ENCODE measurements around the gene LMO1. TPM values are rescaled to one million over a fixed set of nuclear protein-coding genes. Genes with fewer than 3 reads are reported as not detected.
A peak's percentile ranks its signal among the peaks of the same experiment; 100 is the strongest.

Gene LMO1
- total RNA-seq, 1 donor from 2014 or later, result not detected

DNA sequence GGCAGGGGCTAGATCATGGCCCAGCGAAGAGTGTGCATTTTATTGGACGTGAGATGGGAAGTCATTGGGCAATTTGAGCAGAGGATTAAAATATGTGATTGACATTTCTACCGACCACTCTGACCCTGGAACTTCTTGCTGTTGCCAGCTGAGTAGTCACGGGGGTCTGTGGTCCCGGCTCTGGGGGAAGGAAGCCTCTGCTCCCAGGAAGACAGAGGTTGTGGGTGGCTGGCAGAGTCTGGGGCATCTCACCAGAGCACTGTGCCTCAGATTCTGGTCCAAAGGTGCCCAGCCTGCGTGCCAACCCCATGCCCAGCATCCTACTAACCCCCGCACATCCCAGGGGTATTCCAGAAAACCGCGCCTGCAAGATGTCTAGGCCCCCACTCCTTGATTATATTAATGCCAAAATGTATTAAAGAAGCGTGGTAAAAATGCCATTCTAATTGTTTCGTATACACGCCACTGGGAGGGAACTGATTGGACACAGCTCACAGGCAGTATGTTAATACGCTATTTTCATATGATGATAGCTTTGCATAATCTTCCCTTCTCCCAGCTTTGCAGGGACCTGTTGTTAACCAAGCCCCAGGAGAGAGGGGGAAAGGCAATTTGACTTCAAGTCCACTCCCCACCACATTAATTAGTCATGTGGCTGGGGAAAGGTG, 25.3 kb upstream of the LMO1 start:
- DNase-seq (ENCODE audit: low read depth), result no peak

DNA sequence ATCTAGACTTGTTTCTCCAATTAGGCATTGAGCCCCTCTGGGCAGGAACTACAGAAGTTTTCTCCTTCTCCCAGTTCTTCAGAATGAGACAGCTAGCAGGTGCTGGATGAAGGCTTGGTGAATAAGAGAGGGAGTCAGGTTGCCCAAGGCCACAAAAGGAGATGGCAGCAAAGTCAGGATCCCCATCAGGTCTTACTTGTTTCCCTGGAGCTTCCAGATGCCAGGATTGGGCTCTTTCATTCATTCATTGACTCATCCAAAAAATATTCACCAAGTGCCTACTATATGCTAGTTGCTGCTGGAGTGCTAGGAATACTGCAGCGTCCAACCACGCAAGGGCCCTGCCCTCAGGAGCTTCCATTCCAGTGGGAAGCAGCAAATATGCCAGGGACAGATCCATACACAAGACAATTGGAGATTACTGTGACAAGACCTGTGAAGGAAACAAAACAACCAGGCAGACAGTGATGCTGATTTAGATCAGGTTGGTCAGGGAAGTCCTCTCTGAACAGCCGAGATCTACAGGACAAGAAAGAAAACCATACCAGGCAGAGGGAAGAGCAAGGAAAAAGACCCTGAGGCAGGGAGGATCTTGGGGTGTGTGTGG, 24.6 kb upstream of the LMO1 start:
- DNase-seq (ENCODE audit: low read depth), result no peak

DNA sequence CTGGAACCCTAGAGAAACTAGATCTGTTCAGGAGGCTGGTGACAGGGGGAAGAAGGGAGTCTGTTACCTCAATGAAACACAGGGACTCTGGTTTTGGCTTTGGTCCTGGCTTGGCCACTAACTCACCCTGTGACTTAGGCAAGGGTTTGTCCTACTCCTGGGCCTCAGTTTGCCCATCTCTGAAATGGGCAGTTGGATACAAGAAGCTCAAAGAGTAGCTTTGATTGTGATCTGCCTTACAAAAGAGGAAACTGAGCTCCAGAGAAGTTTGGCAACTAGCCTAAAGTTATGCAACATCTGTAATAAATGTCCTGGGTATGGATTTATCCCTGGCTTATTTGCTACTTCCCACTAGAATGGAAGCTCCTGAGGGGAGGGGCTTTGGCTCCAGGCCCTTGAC, 24.0 kb upstream of the LMO1 start:
- DNase-seq (ENCODE audit: low read depth), result no peak

DNA sequence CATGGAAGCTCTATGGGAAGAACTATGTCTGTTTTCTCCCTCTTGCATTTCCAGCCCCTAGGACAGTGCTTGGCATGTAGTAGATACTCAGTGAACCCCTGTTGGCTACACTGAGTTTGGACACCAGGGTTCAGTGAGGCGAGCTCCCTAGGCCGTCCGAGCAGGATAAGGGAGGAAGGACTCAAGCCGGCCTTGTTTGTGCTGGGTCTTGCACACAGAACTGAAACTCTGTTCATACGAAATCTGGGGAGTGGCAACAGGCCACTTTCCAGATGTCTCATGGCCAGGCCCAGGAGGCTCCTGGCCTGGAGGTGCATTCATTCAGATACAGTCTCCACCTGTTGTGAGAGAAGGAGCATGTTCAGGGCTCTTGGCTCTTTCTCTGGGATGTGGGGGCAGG, 23.6 kb upstream of the LMO1 start:
- DNase-seq (ENCODE audit: low read depth), result no peak

DNA sequence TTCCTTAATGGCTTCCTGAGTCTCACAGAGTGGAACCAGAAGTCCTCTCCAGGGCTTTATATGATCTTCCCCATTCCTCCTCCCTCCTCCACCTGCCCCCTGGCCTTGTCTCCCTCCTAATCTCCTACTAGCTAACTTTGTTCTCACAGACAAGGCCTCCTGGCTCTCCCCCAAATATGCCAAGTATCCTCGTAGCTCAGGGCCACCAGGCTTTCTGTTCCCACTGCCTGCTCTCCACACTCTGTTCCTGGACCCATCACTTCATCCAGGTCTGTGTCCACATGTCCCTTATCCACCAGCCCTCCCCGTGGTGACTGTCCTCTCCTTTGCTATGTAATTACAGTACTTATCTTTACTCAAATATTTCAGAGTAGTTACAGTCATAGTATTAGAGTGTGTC, 23.2 kb upstream of the LMO1 start:
- no peak for DNase-seq (ENCODE audit: low read depth)

DNA sequence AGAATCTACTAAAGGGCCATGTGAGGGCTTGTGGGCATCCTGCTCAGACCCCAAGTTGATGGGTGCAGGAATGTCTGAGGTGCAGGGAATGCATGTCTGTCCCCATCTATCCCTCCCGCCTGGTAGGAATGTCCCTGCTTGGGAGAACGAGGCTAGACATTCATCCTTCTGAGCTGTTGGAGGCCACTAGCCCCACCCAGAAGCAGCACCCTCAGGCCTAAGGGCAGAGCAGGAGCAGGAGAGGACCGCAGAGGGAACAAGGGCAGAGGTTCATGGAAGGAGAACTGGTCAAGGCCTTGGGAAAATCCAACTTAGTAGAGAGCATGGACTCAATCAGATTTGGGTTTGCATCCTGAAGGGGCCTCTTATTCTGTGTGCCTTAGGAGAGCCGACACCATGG, 22.1 kb upstream of the LMO1 start:
- DNase-seq (ENCODE audit: low read depth), result no peak

DNA sequence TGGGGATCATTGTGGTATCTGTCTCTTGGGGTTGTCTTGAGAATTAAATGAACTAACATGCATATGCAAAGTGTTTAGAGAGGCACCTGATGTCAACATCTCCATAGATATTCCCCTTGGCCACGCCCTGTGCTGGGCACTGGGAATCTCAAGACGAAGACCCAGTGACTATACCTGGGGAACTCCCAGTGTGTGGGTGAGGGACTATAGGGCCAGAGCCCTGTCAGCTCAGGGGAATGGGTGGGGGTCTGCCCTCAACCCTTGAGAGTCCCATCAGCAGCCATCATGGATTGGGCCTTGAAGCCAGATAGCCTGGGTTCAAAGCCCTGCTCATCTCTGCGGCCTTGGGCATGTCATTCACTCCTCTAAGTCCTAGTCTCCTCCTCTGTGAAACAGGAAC, 21.6 kb upstream of the LMO1 start:
- DNase-seq (ENCODE audit: low read depth), result no peak

DNA sequence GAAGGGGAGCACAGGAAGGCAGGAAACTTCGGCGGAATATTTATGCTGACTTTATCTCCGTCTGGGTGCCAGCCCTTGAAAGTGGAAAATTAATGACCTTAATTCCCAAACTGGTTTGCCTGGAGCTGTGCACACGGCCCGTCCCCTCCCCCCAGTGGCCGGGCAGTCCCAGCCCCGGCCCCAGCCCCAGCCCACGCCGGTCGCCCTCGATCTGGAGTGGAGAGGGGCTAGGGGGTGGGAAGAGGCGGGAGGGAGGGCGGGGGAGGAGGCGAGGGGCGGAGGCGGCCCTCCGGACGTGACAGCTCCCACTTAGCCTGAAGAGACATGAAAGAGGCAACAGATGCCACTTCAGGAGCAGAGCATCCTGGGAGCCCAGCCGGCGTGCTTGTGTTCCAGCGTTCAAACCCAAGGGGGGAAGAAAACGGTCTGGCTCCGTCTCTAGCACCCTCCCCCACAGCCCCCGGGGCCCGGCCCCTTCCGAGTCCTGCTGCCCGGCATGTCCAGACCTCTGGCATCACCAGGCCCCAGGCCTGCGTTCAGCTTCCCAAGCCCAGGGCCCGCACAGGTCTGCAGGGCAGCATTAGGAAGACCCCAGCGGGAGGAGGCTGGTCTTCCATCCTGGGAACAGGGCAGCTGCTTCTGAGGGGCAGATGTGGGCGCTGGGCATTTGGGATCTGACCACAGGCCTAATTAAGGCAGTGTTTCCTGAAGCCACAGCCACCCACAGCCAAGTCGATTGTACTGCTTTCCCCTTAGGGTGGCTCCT, 20.0 kb upstream of the LMO1 start:
- peak; percentile 41 for DNase-seq (ENCODE audit: low read depth)

DNA sequence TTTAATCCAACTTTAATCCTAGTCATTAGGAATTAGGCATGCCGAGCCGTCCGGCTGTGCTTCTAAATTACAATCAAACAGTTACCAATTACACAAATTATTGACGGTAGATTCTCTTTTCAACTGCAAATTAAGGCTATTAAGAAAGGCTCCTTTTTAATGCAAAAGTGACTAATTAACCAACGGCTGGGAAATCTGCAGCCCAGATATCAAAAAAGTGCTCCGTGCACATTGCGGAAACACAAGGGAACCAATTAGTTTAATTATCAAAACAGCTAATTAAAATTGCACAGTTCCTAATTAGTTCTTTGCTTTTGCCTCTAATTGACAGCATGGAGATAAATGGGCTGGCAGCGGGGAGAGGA, 19.4 kb upstream of the LMO1 start:
- no peak for DNase-seq (ENCODE audit: low read depth)

DNA sequence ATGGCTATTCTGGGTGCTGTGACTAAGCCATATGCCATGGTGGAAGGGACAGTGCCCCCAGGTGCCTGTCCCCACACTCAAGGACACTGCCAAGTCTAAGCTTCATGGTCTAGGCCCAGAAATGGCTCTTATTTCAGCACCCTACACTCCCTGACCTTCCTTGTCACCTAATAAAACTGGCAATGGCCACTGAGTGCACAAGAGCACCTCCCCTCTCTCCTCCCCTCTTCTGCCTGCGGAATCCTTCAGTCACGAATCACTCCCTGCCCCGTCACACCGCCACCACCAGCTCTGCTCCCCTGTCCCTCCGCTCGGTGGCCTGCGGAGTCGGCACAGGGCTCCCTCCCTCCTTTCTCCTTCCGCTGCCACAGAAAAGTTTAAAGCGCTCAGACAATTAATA, 19.0 kb upstream of the LMO1 start:
- peak; percentile 24 for DNase-seq (ENCODE audit: low read depth)

DNA sequence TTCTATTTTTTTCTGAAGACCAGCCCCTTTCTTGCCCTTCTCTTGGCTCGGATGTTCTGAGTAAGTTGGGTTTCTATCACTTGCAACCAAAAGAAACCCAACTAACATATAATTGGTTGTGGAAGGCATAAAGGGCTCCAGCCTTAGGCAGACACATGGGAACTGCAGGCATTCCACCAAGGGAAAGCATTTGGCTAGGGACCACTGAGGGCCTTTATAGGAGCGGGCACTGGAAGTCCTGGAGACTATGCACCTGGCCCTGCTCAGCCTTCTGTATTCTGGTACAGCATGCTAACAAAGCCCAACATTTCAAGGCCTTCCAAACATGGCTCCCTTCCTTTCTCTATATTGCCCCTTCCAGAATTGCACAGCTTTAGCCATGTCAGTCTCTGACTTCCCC, 17.6 kb upstream of the LMO1 start:
- DNase-seq (ENCODE audit: low read depth), result no peak

DNA sequence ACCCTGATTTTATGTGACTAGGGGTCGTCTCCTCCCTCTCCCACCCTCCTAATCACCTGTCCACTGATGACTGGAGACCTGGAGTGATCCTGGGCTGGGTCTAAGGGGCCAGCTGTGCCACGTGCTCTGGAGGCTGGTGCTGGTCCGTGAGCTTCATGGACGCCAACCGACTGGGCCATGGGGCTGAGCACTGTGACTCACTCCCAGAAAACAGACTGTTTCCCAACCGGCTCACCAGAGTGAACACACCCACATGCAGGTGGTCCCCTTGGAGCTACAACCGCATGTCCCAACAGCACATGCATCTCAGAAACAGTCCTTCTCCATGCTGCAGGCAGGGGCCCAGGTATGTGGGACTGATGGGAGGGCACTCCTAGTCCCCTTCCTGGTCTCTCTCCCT, 14.0 kb upstream of the LMO1 start:
- no peak for DNase-seq (ENCODE audit: low read depth)

DNA sequence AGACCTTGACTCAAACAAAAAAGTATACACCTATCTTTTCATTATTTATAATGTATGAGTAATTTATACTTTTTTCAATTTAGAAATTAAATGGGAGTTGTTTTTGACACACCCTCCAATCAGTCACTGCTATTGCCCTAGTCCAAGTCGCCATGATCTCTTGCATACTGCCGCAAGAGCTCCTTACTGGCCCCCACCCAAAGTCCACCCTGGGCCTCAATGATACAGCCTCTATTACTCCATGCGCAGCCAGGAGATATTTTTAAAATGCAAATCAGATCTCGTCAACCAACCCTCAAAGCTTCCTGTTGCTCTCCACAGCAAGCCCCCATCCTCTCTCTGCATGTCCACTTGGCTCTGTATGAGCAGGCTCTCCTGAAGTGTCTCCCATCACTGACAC, 12.8 kb upstream of the LMO1 start:
- DNase-seq (ENCODE audit: low read depth), result no peak

DNA sequence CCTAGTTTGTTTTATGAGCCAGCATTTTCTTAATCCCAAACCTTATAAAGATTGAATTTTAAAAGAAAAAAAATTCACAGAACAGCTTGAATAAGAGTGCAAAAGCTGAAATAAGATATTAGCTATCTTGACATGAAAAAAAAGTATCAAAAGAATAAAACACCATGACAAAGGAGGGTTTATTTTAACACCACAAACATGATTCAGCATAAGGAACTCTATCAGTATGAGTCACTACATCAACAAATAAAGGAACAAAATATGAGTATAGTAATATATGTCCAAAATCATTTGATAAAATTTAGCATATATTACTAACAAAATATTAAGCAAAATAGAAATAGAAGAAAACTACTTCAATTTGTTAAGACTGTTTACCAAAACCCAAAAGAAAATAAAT, 9.6 kb upstream of the LMO1 start:
- peak; percentile 4 for DNase-seq (ENCODE audit: low read depth)

DNA sequence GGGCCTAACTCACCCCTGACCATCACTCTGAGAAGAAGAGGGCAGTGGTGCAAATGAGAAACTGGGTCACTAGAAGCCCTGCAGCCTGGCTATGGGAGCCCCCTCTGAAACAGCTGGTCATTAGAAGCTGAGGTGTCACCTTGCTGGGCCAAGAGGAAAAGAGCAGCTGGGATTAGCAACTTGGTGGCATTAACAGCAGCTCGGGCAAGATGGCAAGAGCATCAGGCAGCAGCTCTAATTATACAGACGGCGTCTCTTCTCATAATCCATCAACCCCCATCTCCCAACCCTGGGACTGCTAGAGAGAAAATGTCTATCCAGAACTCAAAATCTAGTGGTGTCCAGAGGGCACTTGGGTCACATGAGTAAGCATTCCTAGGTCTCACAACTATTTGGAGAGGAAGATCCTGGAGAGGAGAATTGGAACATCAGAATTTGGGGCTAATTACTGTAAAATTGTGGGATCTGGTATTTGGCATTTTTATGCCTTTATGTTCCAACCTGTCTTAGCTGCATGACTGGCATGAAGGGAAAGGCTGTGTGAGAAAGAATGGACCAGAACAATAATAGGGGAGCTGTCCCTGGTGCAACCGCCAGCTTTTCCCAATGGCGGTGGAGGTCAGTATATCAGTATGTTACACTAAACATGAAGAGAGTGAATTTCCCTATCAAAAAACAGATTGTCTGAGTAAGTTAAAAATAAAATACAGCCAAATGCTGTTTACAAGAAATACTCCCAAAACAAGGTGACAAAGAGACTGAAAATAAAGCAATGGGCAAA, 7.6 kb upstream of the LMO1 start:
- no peak for DNase-seq (ENCODE audit: low read depth)

DNA sequence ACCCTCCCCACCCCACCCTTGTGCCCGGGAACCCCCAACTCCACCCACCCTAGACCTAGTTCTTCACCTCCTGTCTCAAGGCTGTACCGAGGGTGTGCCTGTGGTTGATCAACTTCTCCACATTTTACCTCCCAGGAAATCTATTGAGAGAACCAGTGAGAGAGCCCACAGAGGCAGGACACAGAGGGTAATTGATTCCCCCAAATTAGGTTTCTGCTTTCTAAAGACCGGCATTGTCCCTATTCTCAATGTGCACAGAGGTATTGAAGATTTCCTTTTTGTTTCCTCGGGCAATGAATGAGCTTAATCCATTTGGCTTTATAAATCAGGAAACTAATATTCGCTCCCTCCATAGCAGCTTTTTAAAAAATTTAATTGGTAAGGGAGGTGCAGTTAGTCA, 6.0 kb upstream of the LMO1 start:
- no peak for DNase-seq (ENCODE audit: low read depth)

DNA sequence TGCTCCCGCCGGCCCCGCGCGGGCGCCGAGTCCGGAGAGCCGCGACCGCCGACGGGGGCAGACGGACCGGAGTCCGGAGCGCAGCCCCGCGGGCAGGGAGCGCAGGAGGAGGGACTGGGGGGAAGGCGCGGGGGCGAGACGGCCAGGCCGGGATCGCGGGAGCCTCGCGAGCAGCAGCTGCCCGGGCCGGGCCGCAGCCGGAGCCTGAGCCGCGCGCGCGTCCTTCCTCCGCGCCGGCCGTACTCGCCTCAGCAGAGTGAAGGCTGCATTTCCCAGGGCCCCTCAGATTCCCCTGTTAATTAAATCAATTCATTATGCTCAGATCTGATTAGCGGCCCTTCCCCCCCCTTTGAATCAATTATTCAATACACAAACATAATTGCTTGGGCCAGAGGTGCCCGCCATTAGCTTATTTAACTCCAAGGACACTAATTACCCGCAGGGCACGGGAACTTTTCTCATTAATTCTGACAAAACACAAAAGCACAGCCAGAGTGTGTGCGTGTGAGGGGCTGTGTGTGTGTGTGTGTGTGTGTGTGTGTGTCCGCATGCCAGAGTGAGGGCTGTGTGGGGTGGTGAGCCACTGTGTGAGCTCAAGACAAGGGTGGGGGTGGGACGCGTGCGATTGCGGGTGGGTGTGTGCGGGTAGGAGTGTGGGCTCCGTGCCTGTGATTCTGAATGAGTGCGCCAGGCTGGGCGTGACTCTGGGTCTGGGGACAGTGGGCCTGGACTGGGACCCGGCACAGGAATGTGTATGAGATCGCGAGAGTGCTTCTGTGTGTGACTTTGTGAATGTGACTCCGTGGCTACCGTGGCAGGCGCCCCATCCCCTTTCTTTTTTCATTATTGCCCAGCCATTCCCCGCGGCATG, 5.1 kb upstream of the LMO1 start:
- no peak for DNase-seq (ENCODE audit: low read depth)

DNA sequence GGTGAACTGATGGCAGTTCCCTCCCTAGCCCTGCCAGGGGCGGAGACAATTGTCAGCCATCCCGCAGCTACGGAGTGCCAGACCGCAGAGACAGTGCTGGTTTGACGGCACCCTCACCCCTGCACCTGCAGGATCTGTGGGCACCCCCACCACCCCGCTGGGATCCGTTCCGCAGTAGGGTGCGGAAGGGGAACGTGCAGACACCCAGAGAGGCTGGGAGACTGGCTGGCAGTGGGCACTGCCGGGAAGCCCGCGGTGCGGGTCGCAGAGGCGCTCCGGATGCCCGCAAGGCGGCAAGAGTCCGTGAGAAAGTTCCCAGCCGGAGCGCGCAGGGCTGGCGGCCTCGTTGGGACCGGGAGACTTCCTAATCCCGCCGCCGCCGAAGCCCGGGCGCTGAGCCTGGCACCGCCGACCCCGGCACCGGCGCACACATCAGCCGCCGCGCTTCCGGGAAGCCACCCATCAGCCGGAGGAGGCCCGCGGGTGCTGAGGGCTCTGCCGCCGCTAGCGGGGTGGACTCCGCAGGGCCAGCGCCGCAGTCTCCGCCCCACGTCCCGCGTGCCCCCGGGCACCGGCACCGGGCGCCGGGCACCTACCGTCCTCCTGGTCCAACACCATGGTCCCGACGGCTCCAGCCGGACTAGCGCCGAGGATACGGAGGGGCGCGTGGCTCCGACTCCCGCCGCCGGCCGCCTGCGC, 4.3 kb upstream of the LMO1 start:
- no peak for DNase-seq (ENCODE audit: low read depth)

DNA sequence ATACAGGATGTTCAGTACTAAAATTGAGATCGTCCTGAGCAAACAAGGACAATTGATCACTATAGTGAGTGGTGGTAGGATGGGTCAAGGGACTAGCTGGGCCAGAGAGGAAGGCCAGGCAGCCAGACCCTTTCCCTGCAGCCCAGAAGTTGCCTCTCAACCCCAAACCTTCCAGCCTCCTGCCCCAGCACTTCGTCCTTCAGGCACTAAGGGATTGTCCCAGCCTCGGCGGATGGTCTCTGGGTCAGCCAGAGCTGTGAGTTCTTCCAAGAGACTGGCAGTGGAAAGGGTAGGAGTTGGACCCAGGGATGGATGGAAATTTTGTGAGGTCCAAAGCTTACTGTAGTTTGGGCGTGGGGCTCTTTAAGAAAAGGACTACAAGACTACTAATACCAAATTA, 3.6 kb upstream of the LMO1 start:
- no peak for DNase-seq (ENCODE audit: low read depth)

Measured in myocyte (in vitro differentiated cells).